Mesendoderm (in vitro differentiated cells): ENCODE results near the gene CCNDBP1.

Source experiments
- DNase-seq: peaks from one replicate; pipeline ENCODE4 v3.0.0; 2013
- H2AK5ac ChIP-seq: 2 replicates; pipeline ENCODE4 v1.6.1; 2013; ENCODE audit warnings: low read length, inconsistent platforms
- H2BK120ac ChIP-seq: 2 replicates; pipeline ENCODE4 v1.6.1; 2013; ENCODE audit warnings: low read depth, mild to moderate bottlenecking, low read length, moderate library complexity, mixed read lengths
- H2BK15ac ChIP-seq: replicated peaks from 2 replicates; pipeline ENCODE4 v1.6.1; 2013; ENCODE audit warnings: low read depth, mild to moderate bottlenecking, moderate library complexity
- H2BK5ac ChIP-seq: 2 replicates; pipeline ENCODE4 v1.6.1; 2013; ENCODE audit warnings: low read length, inconsistent platforms
- H3K18ac ChIP-seq: 2 replicates; pipeline ENCODE4 v1.6.1; 2013; ENCODE audit warnings: mild to moderate bottlenecking, low read length, mixed read lengths
- H3K23ac ChIP-seq: one replicate; pipeline ENCODE4 v1.6.1; 2013; ENCODE audit warnings: low read length
- H3K27ac ChIP-seq: 2 replicates; pipeline ENCODE4 v1.5.1; 2013; ENCODE audit warnings: low read depth, mild to moderate bottlenecking, inconsistent platforms, low read length, moderate library complexity
- H3K27me3 ChIP-seq: 2 replicates; pipeline ENCODE4 v1.6.1; 2013; ENCODE audit warnings: low read length, control low read depth, mild to moderate bottlenecking, inconsistent platforms; ENCODE audit not compliant: insufficient read depth, poor library complexity
- H3K36me3 ChIP-seq: 2 replicates; pipeline ENCODE4 v1.6.1; 2013; ENCODE audit warnings: low read length, inconsistent platforms; ENCODE audit not compliant: control insufficient read depth, insufficient read depth
- H3K4ac ChIP-seq: one replicate; pipeline ENCODE4 v1.6.1; 2013; ENCODE audit warnings: low read depth, mild to moderate bottlenecking, low read length, moderate library complexity
- H3K4me1 ChIP-seq: 2 replicates; pipeline ENCODE4 v1.6.1; 2013; ENCODE audit warnings: low read depth, low read length, inconsistent platforms; ENCODE audit not compliant: control insufficient read depth
- H3K4me2 ChIP-seq: 2 replicates; pipeline ENCODE4 v1.6.1; 2013; ENCODE audit warnings: low read length
- H3K4me3 ChIP-seq: 2 replicates; pipeline ENCODE4 v1.5.1; 2013; ENCODE audit warnings: mild to moderate bottlenecking, low read length
- H3K56ac ChIP-seq: one replicate; pipeline ENCODE4 v1.6.1; 2013; ENCODE audit warnings: low read length
- H3K79me1 ChIP-seq: 2 replicates; pipeline ENCODE4 v1.6.1; 2013; ENCODE audit warnings: low read length, inconsistent platforms
- H3K79me2 ChIP-seq: 2 replicates; pipeline ENCODE4 v1.6.1; 2013; ENCODE audit warnings: mild to moderate bottlenecking, low read length; ENCODE audit not compliant: control insufficient read depth, insufficient read depth
- H3K9ac ChIP-seq: 2 replicates; pipeline ENCODE4 v1.6.1; 2013; ENCODE audit warnings: low read length, inconsistent platforms
- H4K5ac ChIP-seq: one replicate; pipeline ENCODE4 v1.6.1; 2013; ENCODE audit warnings: low read length
- H4K8ac ChIP-seq: one replicate; pipeline ENCODE4 v1.6.1; 2013; ENCODE audit warnings: low read depth, mild to moderate bottlenecking, control low read depth, low read length, moderate library complexity
- WGBS: extraction: QIAGEN DNeasy Blood & Tissue Kit; methylation state at CpG from one replicate; pipeline ENCODE4 v1.1.7; 2013; ENCODE audit warnings: low lambda C conversion rate, missing lambda C conversion rate; ENCODE audit not compliant: insufficient coverage; ENCODE audit errors: extremely low coverage; 5-methylcytosine and 5-hydroxymethylcytosine counted together

CCNDBP1 gene

DNA sequence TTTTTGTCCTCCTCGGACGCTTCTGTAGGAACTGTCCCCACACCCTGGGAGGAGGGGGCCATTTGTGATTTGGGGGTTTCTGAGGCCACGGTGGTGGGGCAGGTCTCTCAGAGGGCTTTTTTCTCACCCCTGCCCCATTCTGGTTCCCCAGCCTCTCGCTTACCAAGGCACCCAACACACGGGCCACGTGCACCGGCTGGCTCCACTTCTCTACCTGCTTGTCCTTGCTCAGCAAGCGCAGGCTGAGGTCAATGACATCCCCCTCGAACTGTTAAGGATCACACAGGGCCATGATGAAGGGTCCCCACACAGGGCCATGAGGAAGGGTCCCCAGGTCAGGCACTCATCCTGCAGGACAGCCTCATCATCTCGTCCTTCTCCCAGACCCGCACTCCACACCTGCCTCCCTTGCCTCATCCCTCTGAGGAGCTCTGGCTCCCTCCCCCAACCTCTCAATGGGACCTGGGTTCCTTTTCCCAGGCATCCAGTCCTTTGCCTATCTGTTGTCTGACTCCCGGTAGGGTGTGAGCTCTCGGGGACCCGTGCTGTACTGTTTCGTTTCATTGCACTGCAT lies 25.1 kb downstream of the CCNDBP1 start:
- Histone ChIP-seq H3K36me3 (no peaks in the 10 kb centered on the region), H3K18ac (no peak overlapping the region)

GRCh38 chr15:43210807-43211206 lies 25.6 kb downstream of the CCNDBP1 start:
- Histone ChIP-seq H3K4me1 (no peaks in the 10 kb centered on the region), H3K18ac (no peak overlapping the region), H3K36me3 (no peaks in the 10 kb centered on the region), H3K79me1 (no peaks in the 10 kb centered on the region), H4K5ac (no peak overlapping the region), H2AK5ac (no peak overlapping the region), H3K27ac (no peak overlapping the region), H3K4me2 (no peak overlapping the region), H2BK15ac (no peak overlapping the region), H3K79me2 (no peaks in the 10 kb centered on the region), H3K56ac (no peak overlapping the region), H4K8ac (no peak overlapping the region), H2BK5ac (no peak overlapping the region), H3K9ac (no peak overlapping the region), H3K4ac (no peak overlapping the region), H3K23ac (no peak overlapping the region), H3K4me3 (no peak overlapping the region), H3K27me3 (no peaks in the 10 kb centered on the region), H2BK120ac (no peak overlapping the region)
- no peak for DNase-seq
- WGBS, result no CpG with 5 or more reads among the region's 9 CpGs

More for the DNA sequence above, 25.1 kb downstream of the CCNDBP1 start:
- WGBS, result no CpG with 5 or more reads among the region's 15 CpGs
- Histone ChIP-seq H2BK15ac (no peak overlapping the region), H3K4me2 (no peak overlapping the region), H3K79me2 (no peaks in the 10 kb centered on the region), H3K56ac (no peak overlapping the region), H3K4ac (no peak overlapping the region), H2BK120ac (no peak overlapping the region), H2BK5ac (no peak overlapping the region), H2AK5ac (no peak overlapping the region), H3K27ac (no peak overlapping the region), H3K79me1 (no peaks in the 10 kb centered on the region), H4K8ac (no peak overlapping the region), H3K4me3 (no peak overlapping the region), H3K4me1 (no peaks in the 10 kb centered on the region), H4K5ac (no peak overlapping the region), H3K9ac (no peak overlapping the region), H3K27me3 (no peaks in the 10 kb centered on the region), H3K23ac (no peak overlapping the region)
- DNase-seq, result no peak

DNA sequence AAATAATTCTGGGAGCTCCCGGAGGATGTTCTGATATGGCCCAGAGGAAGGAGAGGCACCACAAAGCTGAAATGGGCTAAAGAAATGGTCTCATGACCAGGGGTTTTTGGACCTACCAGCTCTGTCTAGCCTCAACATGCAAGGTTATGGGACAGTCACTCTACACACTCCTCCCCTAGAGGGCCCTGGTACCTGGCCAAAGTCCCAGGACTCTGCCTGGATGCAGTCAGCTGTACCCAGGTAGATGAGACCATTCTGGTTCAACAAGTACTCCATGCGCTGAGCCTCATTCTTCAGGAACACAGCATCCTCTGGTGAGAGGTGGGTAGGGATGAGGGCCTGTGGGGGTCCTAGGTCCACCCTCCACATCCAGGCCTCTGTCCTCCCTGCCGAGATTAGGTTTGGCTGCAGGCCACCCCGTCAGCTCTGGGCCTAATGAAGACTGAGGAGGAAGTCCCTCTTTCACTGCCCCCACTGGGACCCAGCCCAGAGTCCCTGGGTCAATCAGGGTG lies 26.1 kb downstream of the CCNDBP1 start:
- no CpG with 5 or more reads among the region's 4 CpGs for WGBS
- Histone ChIP-seq H3K36me3 (no peaks in the 10 kb centered on the region), H3K27ac (no peak overlapping the region), H3K79me2 (no peaks in the 10 kb centered on the region), H3K56ac (no peak overlapping the region), H2BK5ac (no peak overlapping the region), H3K4me3 (no peak overlapping the region), H4K8ac (no peak overlapping the region), H3K23ac (no peak overlapping the region), H3K79me1 (no peaks in the 10 kb centered on the region), H4K5ac (no peak overlapping the region), H3K9ac (no peak overlapping the region), H3K27me3 (no peaks in the 10 kb centered on the region), H3K4ac (no peak overlapping the region), H2BK120ac (no peak overlapping the region), H2BK15ac (no peak overlapping the region), H2AK5ac (no peak overlapping the region), H3K18ac (no peak overlapping the region), H3K4me2 (no peak overlapping the region), H3K4me1 (no peaks in the 10 kb centered on the region)
- DNase-seq, result no peak

GRCh38 chr15:43212299-43212698 lies 27.1 kb downstream of the CCNDBP1 start:
- Histone ChIP-seq H2AK5ac (no peak overlapping the region), H3K9ac (no peak overlapping the region), H3K79me1 (no peaks in the 10 kb centered on the region), H3K27me3 (no peaks in the 10 kb centered on the region), H4K8ac (no peak overlapping the region), H2BK15ac (no peak overlapping the region), H3K79me2 (no peaks in the 10 kb centered on the region), H3K4me2 (no peak overlapping the region), H3K36me3 (no peaks in the 10 kb centered on the region), H3K4me3 (no peak overlapping the region), H3K4ac (no peak overlapping the region), H3K23ac (no peak overlapping the region), H4K5ac (no peak overlapping the region), H2BK5ac (no peak overlapping the region), H3K56ac (no peak overlapping the region), H3K18ac (no peak overlapping the region), H3K27ac (no peak overlapping the region), H3K4me1 (no peaks in the 10 kb centered on the region), H2BK120ac (no peak overlapping the region)
- no peak for DNase-seq
- no CpG with 5 or more reads among the region's 8 CpGs for WGBS

DNA sequence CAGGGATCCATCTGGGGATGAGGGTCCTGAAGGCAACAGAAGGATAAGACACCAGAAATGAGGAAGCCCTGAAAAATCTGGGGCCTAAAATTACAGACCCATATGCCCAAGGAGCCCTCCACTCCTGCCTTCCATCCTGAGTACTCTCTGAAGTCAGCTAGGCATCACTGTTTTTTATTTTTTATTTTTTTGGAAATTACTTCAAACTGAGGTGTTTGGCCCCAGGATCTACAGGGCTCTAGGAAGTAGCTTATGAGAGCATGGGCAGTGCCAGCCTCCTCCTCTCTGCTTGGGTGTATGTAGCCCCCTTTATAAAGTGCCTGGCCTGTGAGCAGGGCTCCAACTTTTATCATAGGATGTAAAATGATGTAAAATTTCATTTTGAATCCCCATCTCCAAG lies 27.7 kb downstream of the CCNDBP1 start:
- Histone ChIP-seq H3K56ac (no peak overlapping the region), H3K27me3 (no peaks in the 10 kb centered on the region), H2BK15ac (no peak overlapping the region), H3K79me1 (no peaks in the 10 kb centered on the region), H3K27ac (no peak overlapping the region), H2BK5ac (no peak overlapping the region), H3K18ac (no peak overlapping the region), H3K9ac (no peak overlapping the region), H3K79me2 (no peaks in the 10 kb centered on the region), H2BK120ac (no peak overlapping the region), H2AK5ac (no peak overlapping the region), H3K4ac (no peak overlapping the region), H3K4me3 (no peak overlapping the region), H3K4me2 (no peak overlapping the region), H4K8ac (no peak overlapping the region), H3K4me1 (no peaks in the 10 kb centered on the region), H3K36me3 (no peaks in the 10 kb centered on the region), H3K23ac (no peak overlapping the region), H4K5ac (no peak overlapping the region)
- no peak for DNase-seq

DNA sequence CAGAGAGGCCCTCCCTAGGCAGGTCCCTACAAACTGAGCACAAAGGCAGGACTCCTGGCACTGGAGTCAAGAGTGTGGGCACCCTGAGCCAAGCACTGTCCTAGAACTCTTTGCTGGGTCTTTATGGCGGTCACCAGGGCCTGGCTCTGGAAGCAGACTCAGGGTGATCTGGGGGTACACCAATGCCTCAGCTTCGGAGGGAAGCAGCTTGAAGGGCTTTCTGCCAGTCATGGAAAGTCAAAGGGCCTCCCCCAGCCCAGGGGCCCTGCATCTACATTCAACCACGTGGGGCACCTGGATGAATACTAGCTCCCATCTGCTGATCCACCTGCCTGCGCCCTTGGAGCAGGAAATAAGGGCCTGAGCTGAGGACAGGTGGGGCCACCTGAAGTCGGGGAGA lies 28.3 kb downstream of the CCNDBP1 start:
- H3K56ac ChIP-seq, result no peak overlapping the region
- no peak for DNase-seq
- H3K23ac ChIP-seq, result no peak overlapping the region
- no peak overlapping the region for H3K4me3 ChIP-seq
- H2BK5ac ChIP-seq, result no peak overlapping the region
- H3K27me3 ChIP-seq, result no peaks in the 10 kb centered on the region
- no peak overlapping the region for H4K8ac ChIP-seq
- no peaks in the 10 kb centered on the region for H3K79me2 ChIP-seq
- H3K18ac ChIP-seq, result no peak overlapping the region
- H2BK15ac ChIP-seq, result no peak overlapping the region
- H3K36me3 ChIP-seq, result no peaks in the 10 kb centered on the region
- H3K27ac ChIP-seq, result no peak overlapping the region
- WGBS, result no CpG with 5 or more reads among the region's 5 CpGs
- no peaks in the 10 kb centered on the region for H3K4me1 ChIP-seq
- no peak overlapping the region for H3K4me2 ChIP-seq
- no peak overlapping the region for H3K4ac ChIP-seq
- no peak overlapping the region for H4K5ac ChIP-seq
- H2BK120ac ChIP-seq, result no peak overlapping the region
- H2AK5ac ChIP-seq, result no peak overlapping the region
- no peak overlapping the region for H3K9ac ChIP-seq
- H3K79me1 ChIP-seq, result no peaks in the 10 kb centered on the region
